Activated CD8-positive, alpha-beta T cell treated with anti-CD3 and anti-CD28 coated beads for 36 hours (primary cell): ENCODE data around the gene PRKN. TPM values are rescaled to one million over a fixed set of nuclear protein-coding genes. Genes with fewer than 3 reads are reported as not detected.
A peak's percentile ranks its signal among the peaks of the same experiment; 100 is the strongest.

Experiments used
- ATAC-seq: fragments of 200-7000 bp; cut with Tn5 transposase; one replicate; pipeline ENCODE4 v1.10.0; 2021; ENCODE audit warnings: mild to moderate bottlenecking, moderate library complexity
- CTCF ChIA-PET: fragments of 350-600 bp; sonication (Branson Sonifier 250); formaldehyde crosslinking; loops from one replicate; lab custom pipeline; 2021; ENCODE audit warnings: antibody characterized with exemption; lab: Charles Lee
- POLR2A ChIA-PET: fragments of 350-600 bp; sonication (Branson Sonifier 250); formaldehyde crosslinking; loops from one replicate; lab custom pipeline; 2021; ENCODE audit warnings: antibody characterized with exemption; lab: Charles Lee
- DNase-seq: peaks from one replicate; pipeline ENCODE4 v3.0.0-alpha.2; 2020
- H3K27ac Mint-ChIP-seq: one replicate; pipeline ENCODE4 v1.8.0; 2021; ENCODE audit warnings: mild to moderate bottlenecking, mixed read lengths
- H3K27me3 Mint-ChIP-seq: one replicate; pipeline ENCODE4 v1.8.0; 2021; ENCODE audit warnings: mixed read lengths
- H3K36me3 Mint-ChIP-seq: one replicate; pipeline ENCODE4 v1.8.0; 2021; ENCODE audit warnings: low read depth, mixed read lengths
- H3K4me1 Mint-ChIP-seq: one replicate; pipeline ENCODE4 v1.8.0; 2021; ENCODE audit warnings: low read depth, mixed read lengths
- H3K4me3 Mint-ChIP-seq: one replicate; pipeline ENCODE4 v1.8.0; 2021; ENCODE audit warnings: mild to moderate bottlenecking, moderate library complexity, mixed read lengths
- H3K9me3 Mint-ChIP-seq: one replicate; pipeline ENCODE4 v1.8.0; 2021; ENCODE audit warnings: mixed read lengths
- CTCF ChIP-seq: fragments of 200-600 bp; IDR thresholded peaks from one replicate; pipeline ENCODE4 v1.8.0; 2022; ENCODE audit warnings: antibody characterized with exemption, mild to moderate bottlenecking
- intact Hi-C: fragments of 100-400 bp; cut with micrococcal nuclease; formaldehyde crosslinking; loops from one replicate; pipeline ENCODE4 v1.10.0; 2022
- total RNA-seq, 2 experiments: library from RNA; stranded (reverse); gene quantifications; one replicate each; pipeline ENCODE4 v1.2.3, GENCODE V29; 2021

The PRKN gene
- total RNA-seq, 2 experiments from 2014 or later: 1.2 to 1.4 TPM

GRCh38 chr6:161926324-161926723, 801.2 kb downstream of the PRKN start:
- H3K27me3 Mint-ChIP-seq: no peaks in the 10 kb centered on the region
- no peaks in the 10 kb centered on the region for H3K4me1 Mint-ChIP-seq
- no peaks in the 10 kb centered on the region for H3K9me3 Mint-ChIP-seq
- ATAC-seq (no peak), DNase-seq (no peak)
- intact Hi-C loops: no loop called here
- no peak for TF ChIP-seq CTCF
- POLR2A ChIA-PET: no interaction called here
- H3K27ac Mint-ChIP-seq: no peak overlapping the region
- CTCF ChIA-PET: interaction anchor here (0.9 kb wide), 1 partner anchor 21 kb away, joined by 3 read pairs; no protein-coding TSS in a partner anchor
- H3K4me3 Mint-ChIP-seq: no peak overlapping the region
- no peaks in the 10 kb centered on the region for H3K36me3 Mint-ChIP-seq

GRCh38 chr6:161924516-161925116, 803.0 kb downstream of the PRKN start:
- CTCF ChIA-PET: interaction anchor here (1.0 kb wide), 1 partner anchor 506 kb away, joined by 3 read pairs; no protein-coding TSS in a partner anchor
- no peak for ATAC-seq
- DNase-seq: no peak
- TF ChIP-seq CTCF: no peak
- H3K9me3 Mint-ChIP-seq: no peaks in the 10 kb centered on the region
- H3K27me3 Mint-ChIP-seq: no peaks in the 10 kb centered on the region
- H3K27ac Mint-ChIP-seq: no peak overlapping the region
- intact Hi-C loops: no loop called here
- H3K36me3 Mint-ChIP-seq: no peaks in the 10 kb centered on the region
- no peak overlapping the region for H3K4me3 Mint-ChIP-seq
- H3K4me1 Mint-ChIP-seq: no peaks in the 10 kb centered on the region
- POLR2A ChIA-PET: no interaction called here

- Mint-ChIP-seq H3K36me3 (no peaks in the 10 kb centered on the region), H3K4me3 (no peak overlapping the region), H3K27me3 (no peaks in the 10 kb centered on the region), H3K9me3 (no peaks in the 10 kb centered on the region), H3K4me1 (no peaks in the 10 kb centered on the region), H3K27ac (no peak overlapping the region)
- peak; percentile 48 for DNase-seq
- ATAC-seq: peak; percentile 65
- no peak for TF ChIP-seq CTCF
- intact Hi-C loops: no loop called here
- POLR2A ChIA-PET: no interaction called here
- CTCF ChIA-PET: interaction anchor here (1.1 kb wide), 1 partner anchor 529 kb away, joined by 3 read pairs; no protein-coding TSS in a partner anchor
Measured at GRCh38 chr6:161922631-161923119, 804.9 kb downstream of the PRKN start.

- DNase-seq (no peak), ATAC-seq (no peak)
- Mint-ChIP-seq H3K27ac (no peak overlapping the region), H3K4me1 (no peaks in the 10 kb centered on the region), H3K36me3 (no peaks in the 10 kb centered on the region), H3K9me3 (no peaks in the 10 kb centered on the region), H3K4me3 (no peak overlapping the region), H3K27me3 (no peaks in the 10 kb centered on the region)
- ChIA-PET CTCF (no interaction called here), POLR2A (no interaction called here)
- intact Hi-C loops: no loop called here
- no peak for TF ChIP-seq CTCF
Measured at GRCh38 chr6:161921602-161922395, 805.8 kb downstream of the PRKN start.

- Mint-ChIP-seq H3K27ac (no peak overlapping the region), H3K4me1 (no peaks in the 10 kb centered on the region), H3K27me3 (no peaks in the 10 kb centered on the region), H3K4me3 (no peak overlapping the region), H3K9me3 (no peaks in the 10 kb centered on the region), H3K36me3 (no peaks in the 10 kb centered on the region)
- DNase-seq: no peak
- intact Hi-C loops: no loop called here
- ATAC-seq: no peak
- POLR2A ChIA-PET: no interaction called here
- no peak for TF ChIP-seq CTCF
- CTCF ChIA-PET: no interaction called here
Measured at GRCh38 chr6:161919691-161920090, 807.9 kb downstream of the PRKN start.
